ENCODE data around the gene ABRACL.

DNA sequence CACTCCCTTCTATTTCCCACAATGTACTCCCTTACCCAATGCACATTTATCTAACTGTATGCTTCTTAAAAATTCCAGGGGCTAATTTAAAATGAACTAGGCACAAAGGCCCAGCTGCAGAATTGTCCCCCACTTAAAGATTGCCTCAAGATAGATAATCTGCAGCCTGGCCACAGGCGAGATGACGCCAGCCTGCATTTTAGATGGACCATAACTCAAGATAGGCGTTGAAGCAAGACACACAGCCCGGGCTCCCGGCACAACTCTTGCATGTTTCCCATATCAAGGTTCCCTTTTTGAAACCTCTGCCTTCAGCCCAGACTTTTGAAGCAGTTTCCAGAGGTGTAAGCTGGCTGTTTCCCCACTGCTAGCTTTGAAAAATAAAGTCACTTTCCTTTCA is 37.3 kb upstream of the ABRACL start:
- TF ChIP-seq, protein P1, sequence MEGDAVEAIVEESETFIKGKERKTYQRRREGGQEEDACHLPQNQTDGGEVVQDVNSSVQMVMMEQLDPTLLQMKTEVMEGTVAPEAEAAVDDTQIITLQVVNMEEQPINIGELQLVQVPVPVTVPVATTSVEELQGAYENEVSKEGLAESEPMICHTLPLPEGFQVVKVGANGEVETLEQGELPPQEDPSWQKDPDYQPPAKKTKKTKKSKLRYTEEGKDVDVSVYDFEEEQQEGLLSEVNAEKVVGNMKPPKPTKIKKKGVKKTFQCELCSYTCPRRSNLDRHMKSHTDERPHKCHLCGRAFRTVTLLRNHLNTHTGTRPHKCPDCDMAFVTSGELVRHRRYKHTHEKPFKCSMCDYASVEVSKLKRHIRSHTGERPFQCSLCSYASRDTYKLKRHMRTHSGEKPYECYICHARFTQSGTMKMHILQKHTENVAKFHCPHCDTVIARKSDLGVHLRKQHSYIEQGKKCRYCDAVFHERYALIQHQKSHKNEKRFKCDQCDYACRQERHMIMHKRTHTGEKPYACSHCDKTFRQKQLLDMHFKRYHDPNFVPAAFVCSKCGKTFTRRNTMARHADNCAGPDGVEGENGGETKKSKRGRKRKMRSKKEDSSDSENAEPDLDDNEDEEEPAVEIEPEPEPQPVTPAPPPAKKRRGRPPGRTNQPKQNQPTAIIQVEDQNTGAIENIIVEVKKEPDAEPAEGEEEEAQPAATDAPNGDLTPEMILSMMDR (IDR thresholded peaks at IDR 0.05) = no peak
- no peak for TF ChIP-seq POLR2A (IDR thresholded peaks at IDR 0.05)
